GM12801 (cell line): ENCODE results near the gene HEXA.

Experiments
- CTCF ChIP-seq: IDR thresholded peaks from one replicate; pipeline ENCODE4 v1.5.1; 2011; ENCODE audit warnings: control low read depth; ENCODE audit not compliant: insufficient read length; ENCODE audit errors: extremely low read depth

HEXA gene

GRCh38 chr15:72375846-72376581 is at the start of gene HEXA:
TSS of gene HEXA (minus strand) at chr15:72376014. CDS start at chr15:72375972, 42 bp downstream.
- TF ChIP-seq CTCF, result no peak

- TF ChIP-seq CTCF, result no peak
Measured at GRCh38 chr15:72423256-72423655, 47.4 kb upstream of the HEXA start.

- TF ChIP-seq CTCF, result no peak
Measured at GRCh38 chr15:72421484-72421883, 45.7 kb upstream of the HEXA start.

GRCh38 chr15:72420576-72420975 is 44.8 kb upstream of the HEXA start:
- no peak for TF ChIP-seq CTCF

- no peak for TF ChIP-seq CTCF
Measured at GRCh38 chr15:72415304-72415703, 39.5 kb upstream of the HEXA start.

GRCh38 chr15:72411544-72411943 is 35.7 kb upstream of the HEXA start:
- no peak for TF ChIP-seq CTCF

GRCh38 chr15:72411111-72411510 is 35.3 kb upstream of the HEXA start:
- TF ChIP-seq CTCF, result no peak
